SIG-M5 (cell line): ENCODE measurements around the gene GPR146.

Experiments used
- DNase-seq: peaks from one replicate; lab custom pipeline; 2025; lab: John Stamatoyannopoulos, UW

The GPR146 gene

DNA sequence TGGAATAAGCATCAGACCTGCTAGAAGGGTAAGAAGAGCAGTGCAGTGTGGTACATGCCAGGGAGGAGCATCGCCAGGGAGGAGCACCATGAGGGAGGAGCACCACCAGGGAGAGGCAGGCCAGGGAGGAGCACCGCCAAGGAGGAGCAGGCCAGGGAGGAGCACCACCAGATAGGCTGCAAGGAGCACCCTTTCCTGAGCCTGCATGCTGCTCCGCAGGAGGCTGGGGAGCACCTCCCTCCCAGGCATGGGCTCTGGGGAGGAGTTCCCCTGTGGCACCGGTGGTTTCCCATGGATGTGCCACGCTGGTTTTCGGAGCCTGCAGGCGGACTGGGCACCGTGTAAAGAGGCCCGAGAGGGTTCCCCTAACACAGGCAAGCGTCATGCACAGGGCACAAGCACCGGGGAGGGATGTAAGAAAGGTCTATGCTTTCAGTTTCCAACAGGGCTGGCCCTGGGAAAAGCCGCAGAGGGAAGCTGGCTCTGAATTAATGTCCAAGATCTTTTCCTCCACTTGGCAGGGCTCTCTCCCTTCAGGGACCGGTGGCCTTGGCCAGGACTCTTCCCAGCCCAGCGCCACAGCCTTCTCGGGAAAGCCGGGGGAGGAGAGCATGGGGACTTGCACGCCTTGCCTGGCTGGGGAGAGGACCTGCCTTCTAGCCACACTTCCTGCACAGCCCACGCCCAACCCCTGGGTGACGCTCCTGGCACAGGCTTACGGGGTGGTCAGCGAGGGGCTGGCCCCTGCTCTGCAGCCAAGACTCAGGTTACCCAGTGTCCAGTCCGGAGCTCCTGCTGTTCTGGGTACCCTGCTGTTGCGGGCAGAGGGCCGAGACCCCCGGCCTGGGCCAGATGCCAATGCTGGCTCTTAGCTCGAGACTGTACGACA lies 32.1 kb downstream of the GPR146 start:
- no peak for DNase-seq

GRCh38 chr7:1078519-1078918 lies 34.2 kb downstream of the GPR146 start:
- no peak for DNase-seq

DNA sequence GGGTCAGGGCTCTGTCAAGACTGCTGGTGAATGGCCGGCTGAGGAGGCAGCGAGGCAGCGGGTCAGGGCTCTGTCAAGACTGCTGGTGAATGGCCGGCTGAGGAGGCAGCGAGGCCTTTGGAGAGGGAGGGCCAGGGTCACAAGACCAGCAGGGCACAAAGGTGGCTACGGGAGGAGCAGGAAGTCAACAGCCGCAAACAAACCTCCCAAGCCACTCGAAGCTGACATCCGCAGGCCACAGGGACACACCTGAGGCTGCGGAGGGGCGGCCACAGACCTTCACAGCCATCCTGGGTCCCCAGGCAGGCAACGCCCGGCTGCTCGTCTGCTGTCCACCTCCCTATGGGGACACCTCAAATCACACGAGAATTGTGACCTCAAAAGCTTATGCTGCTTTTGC lies 34.6 kb downstream of the GPR146 start:
- DNase-seq: no peak

DNA sequence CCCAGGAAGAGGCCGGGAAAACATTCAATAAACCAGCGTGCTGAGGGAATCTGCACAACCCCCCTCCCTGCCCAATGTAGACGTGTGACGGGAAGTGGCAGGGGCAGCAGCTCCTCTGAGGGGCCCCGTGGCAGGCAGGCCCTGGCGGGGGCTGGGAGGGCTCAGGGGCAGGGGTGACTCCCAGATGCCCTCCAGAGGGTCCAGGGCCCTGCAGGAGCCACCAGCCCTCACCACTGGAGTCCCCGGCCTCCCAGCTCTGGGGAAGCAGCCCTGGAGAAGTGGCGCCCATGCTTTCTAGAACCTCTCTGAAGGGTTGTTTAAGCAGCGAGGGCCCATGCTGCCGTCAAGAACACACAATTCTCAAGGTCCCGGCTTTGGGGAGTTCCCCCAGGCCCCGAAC lies 35.2 kb downstream of the GPR146 start:
- DNase-seq: no peak

GRCh38 chr7:1080252-1080920 lies 36.0 kb downstream of the GPR146 start:
- DNase-seq: no peak

DNA sequence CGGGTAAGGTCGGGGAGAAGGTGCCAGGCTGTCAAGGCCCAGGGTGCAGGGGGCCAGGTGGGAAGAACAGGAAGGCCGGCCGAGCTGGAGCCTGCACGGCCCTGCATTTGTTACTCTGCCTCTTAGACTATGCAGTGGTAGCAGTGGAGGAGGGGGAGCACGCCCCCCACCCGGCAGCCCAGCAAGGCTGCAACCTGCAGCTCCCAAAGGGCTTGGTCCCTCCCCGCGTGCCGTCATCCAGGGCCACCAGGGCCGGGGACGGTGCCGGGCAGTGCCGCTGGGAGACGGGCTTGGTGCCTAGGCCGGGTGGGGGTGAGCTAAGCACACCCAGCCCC lies 36.5 kb downstream of the GPR146 start:
- no peak for DNase-seq

- DNase-seq: no peak
Observed at GRCh38 chr7:1081336-1081735, 37.0 kb downstream of the GPR146 start.

DNA sequence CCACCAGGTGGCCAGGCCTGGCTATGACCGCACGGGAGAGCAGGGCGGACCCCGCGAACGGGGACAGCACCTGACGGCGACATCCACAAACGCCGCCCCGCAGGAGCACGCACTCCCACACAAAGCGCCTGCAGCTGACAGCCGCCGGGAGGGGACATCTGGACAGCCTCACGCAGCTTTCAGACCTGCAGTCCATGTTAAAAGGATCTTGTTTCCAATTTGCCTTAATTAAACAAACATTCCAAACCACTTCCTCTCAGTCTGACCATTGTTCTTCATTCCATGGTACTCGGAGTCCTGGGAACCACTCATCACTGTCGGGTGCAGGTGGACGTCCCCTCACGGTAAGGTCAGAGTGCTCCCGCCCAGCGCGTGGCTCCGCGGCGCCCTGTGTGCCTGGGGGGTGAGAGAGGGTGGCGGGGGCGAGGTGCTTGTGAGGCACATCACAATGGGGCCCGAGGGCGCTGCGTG lies 37.6 kb downstream of the GPR146 start:
- DNase-seq: no peak

GRCh38 chr7:1083729-1084657 lies 39.6 kb downstream of the GPR146 start:
- DNase-seq: no peak

DNA sequence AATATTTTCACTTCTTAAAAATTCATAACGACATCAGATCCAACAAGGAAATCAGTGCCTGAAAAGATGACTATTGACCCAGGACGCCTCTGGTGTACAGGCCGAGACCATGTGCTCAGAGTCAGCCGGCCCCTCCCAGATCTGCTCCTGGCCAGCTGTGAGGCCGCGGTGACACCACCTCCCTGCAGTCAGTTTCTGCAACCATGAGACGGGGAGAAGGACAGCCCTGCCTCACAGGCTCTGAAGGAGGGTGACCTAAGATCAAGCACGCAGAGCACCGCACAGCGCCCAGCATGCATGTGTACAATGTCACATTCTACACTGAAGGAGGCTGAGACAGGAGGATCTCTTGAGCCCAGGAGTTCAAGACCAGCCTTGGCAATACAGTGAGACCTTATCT lies 40.9 kb downstream of the GPR146 start:
- no peak for DNase-seq

- no peak for DNase-seq
Observed at GRCh38 chr7:1085910-1086421, 41.6 kb downstream of the GPR146 start.

DNA sequence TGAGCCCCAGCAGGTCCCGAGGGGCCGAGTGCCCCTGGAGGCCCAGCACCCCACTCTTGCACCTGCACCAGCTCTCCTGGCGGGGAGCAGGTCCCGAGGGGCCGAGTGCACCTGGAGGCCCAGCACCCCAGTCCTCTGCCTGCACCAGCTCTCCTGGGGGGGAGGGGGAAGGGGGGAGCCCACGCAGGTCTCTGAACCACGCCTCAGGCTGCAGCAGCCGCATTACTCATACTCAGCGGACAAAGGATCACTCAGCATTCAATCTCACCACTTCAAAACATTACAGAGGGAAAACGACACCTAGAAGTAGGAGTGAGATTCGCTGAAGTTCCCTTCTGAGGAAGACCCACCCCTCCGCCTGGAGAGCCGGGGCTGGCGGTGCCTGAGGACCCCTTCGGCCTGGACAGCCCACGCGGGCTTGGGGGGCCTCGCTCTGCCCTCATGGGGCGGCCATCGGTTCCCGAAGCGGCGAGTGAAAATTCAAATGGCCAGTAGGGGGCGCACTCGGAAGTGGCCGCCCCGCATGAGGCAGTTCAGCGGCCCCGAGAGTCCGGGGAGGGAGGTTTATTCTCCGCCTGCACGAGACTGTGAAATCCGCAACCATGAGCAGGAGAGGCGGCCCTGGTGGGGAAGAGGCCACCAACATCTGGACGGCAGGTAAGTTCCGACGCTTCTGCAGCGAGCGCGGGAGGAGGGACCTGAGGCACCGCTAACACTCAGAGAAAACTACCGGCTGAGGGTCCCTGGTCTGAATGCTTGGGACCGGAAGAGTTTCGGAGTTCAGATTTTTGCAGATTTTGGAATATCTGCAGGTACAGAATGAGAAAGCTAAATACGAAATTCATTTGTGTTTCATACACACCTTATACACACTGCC lies 42.5 kb downstream of the GPR146 start:
- DNase-seq: no peak

DNA sequence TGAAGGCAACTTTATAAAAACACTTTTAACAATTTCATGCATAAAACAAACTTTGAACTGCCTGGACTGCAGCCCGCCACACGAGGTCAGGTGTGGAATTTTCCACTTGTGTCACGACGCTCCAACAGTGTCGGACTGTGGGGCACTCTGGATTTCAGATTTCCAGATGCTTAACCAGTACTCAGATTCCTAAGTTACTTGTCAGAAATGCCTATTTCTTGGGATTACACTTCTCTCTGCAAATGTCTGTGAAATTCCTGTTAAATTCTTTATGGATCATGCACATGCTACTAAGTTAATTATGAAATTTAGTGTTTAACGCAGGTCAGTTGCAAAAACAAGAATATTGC lies 43.1 kb downstream of the GPR146 start:
- no peak for DNase-seq

GRCh38 chr7:1087952-1088920 lies 43.9 kb downstream of the GPR146 start, which contains the start of gene GPER1:
Gene GPER1 (plus strand): TSS chr7:1088113. CDS start chr7:1091729, 3,616 bp downstream.
- DNase-seq: no peak

- no peak for DNase-seq
Observed at GRCh38 chr7:1090236-1090635, 45.9 kb downstream of the GPR146 start.

GRCh38 chr7:1090686-1091643 lies 46.6 kb downstream of the GPR146 start:
- no peak for DNase-seq

DNA sequence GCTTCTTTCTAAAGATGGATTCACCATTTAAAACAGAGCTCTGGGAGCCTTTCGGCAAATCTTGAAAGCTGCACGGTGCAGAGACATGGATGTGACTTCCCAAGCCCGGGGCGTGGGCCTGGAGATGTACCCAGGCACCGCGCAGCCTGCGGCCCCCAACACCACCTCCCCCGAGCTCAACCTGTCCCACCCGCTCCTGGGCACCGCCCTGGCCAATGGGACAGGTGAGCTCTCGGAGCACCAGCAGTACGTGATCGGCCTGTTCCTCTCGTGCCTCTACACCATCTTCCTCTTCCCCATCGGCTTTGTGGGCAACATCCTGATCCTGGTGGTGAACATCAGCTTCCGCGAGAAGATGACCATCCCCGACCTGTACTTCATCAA lies 47.3 kb downstream of the GPR146 start:
- no peak for DNase-seq

DNA sequence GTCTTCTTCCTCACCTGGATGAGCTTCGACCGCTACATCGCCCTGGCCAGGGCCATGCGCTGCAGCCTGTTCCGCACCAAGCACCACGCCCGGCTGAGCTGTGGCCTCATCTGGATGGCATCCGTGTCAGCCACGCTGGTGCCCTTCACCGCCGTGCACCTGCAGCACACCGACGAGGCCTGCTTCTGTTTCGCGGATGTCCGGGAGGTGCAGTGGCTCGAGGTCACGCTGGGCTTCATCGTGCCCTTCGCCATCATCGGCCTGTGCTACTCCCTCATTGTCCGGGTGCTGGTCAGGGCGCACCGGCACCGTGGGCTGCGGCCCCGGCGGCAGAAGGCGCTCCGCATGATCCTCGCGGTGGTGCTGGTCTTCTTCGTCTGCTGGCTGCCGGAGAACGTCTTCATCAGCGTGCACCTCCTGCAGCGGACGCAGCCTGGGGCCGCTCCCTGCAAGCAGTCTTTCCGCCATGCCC lies 47.9 kb downstream of the GPR146 start:
- DNase-seq: no peak
